CD14-positive monocyte (primary cell): ENCODE results near the gene DPP6. TPM values are rescaled to one million over a fixed set of nuclear protein-coding genes. Genes with fewer than 3 reads are reported as not detected.
A peak's percentile ranks its signal among the peaks of the same experiment; 100 is the strongest.

Source experiments
- DNase-seq, 3 donors: peaks; one replicate each; pipeline ENCODE4 v3.0.0-alpha.2; 2011 to 2022
- H2AFZ ChIP-seq: 2 replicates; pipeline ENCODE4 v1.6.0; 2012; ENCODE audit warnings: mild to moderate bottlenecking, low read depth, low read length, inconsistent platforms; ENCODE audit not compliant: insufficient read depth, poor library complexity, severe bottlenecking
- H3K27ac ChIP-seq, 2 donors: 1 replicate in 1 of 2; 2 replicates in 1 of 2; pipeline ENCODE4 v1.5.1; 2012 to 2013; ENCODE audit warnings: low read length in 2 of 2, control low read depth in 1 of 2, inconsistent platforms in 1 of 2, low read depth in 1 of 2, mild to moderate bottlenecking in 1 of 2
- H3K27me3 ChIP-seq, 2 donors: one replicate each; pipeline versions ENCODE4 v1.6.0 to v1.6.1; 2011 to 2013; ENCODE audit warnings: low read length in 2 of 2; ENCODE audit not compliant: control insufficient read depth in 2 of 2, insufficient read depth in 2 of 2
- H3K36me3 ChIP-seq, 2 donors: replicated peaks in 1 of 2; 1 replicate in 1 of 2; 2 replicates in 1 of 2; pipeline versions ENCODE4 v1.5.1 to v1.6.1; 2012 to 2013; ENCODE audit warnings: low read length in 2 of 2, control low read depth in 1 of 2, inconsistent platforms in 1 of 2, mild to moderate bottlenecking in 1 of 2; ENCODE audit not compliant: insufficient read depth in 2 of 2, control insufficient read depth in 1 of 2
- H3K4me1 ChIP-seq, 2 donors: 1 replicate in 1 of 2; 2 replicates in 1 of 2; pipeline versions ENCODE4 v1.5.1 to v1.6.1; 2012 to 2013; ENCODE audit warnings: low read length in 2 of 2, control low read depth in 1 of 2, inconsistent platforms in 1 of 2, mild to moderate bottlenecking in 1 of 2, moderate library complexity in 1 of 2; ENCODE audit not compliant: insufficient read depth in 2 of 2, control insufficient read depth in 1 of 2
- H3K4me2 ChIP-seq: replicated peaks from 2 replicates; pipeline ENCODE3; 2012; ENCODE audit warnings: low read length, moderate library complexity, mild to moderate bottlenecking; ENCODE audit not compliant: poor library complexity, severe bottlenecking; ENCODE audit errors: extremely low read depth
- H3K4me3 ChIP-seq, 3 experiments: fragments of 200-600 bp in 1 of 3; sonication (generic) in 1 of 3; replicated peaks in 1 of 3; 1 replicate in 2 of 3; 2 replicates in 1 of 3; pipeline ENCODE4 v1.5.1; 2011 to 2013; ENCODE audit warnings: low read length in 3 of 3, mild to moderate bottlenecking in 3 of 3, control low read depth in 2 of 3, low read depth in 2 of 3, inconsistent platforms in 1 of 3, moderate library complexity in 1 of 3
- H3K79me2 ChIP-seq: 2 replicates; pipeline ENCODE4 v1.6.0; 2012; ENCODE audit warnings: mild to moderate bottlenecking, control low read depth, inconsistent platforms, low read length, moderate library complexity; ENCODE audit not compliant: insufficient read depth
- H3K9ac ChIP-seq: 2 replicates; pipeline ENCODE4 v1.6.0; 2017; ENCODE audit warnings: low read length, mild to moderate bottlenecking; ENCODE audit not compliant: insufficient read depth, poor library complexity, severe bottlenecking
- H3K9me3 ChIP-seq, 2 donors: replicated peaks in 1 of 2; 1 replicate in 1 of 2; 2 replicates in 1 of 2; pipeline versions ENCODE4 v1.5.1 to v1.6.1; 2012 to 2013; ENCODE audit warnings: low read length in 2 of 2, control low read depth in 1 of 2; ENCODE audit not compliant: control insufficient read depth in 1 of 2, insufficient read depth in 1 of 2
- H4K20me1 ChIP-seq: 2 replicates; pipeline ENCODE4 v1.6.0; 2012; ENCODE audit warnings: mild to moderate bottlenecking, low read length, control low read depth, moderate library complexity; ENCODE audit not compliant: insufficient read depth
- H3K27ac Mint-ChIP-seq, 7 donors: one replicate each; pipeline ENCODE4 v1.8.0; 2020; ENCODE audit warnings: mild to moderate bottlenecking in 7 of 7, mixed read lengths in 7 of 7, moderate library complexity in 6 of 7, inconsistent platforms in 2 of 7
- H3K27me3 Mint-ChIP-seq, 3 donors: one replicate each; pipeline ENCODE4 v1.8.0; 2021 to 2022; ENCODE audit warnings: low read depth in 3 of 3, mild to moderate bottlenecking in 3 of 3, mixed read lengths in 3 of 3, moderate library complexity in 3 of 3, inconsistent platforms in 1 of 3
- H3K36me3 Mint-ChIP-seq, 2 donors: one replicate each; pipeline ENCODE4 v1.8.0; 2020; ENCODE audit warnings: mixed read lengths in 2 of 2, inconsistent platforms in 1 of 2, mild to moderate bottlenecking in 1 of 2
- H3K4me1 Mint-ChIP-seq: one replicate; pipeline ENCODE4 v1.8.0; 2020; ENCODE audit warnings: mild to moderate bottlenecking, mixed read lengths
- H3K4me3 Mint-ChIP-seq, 2 donors: one replicate each; pipeline ENCODE4 v1.8.0; 2020; ENCODE audit warnings: mild to moderate bottlenecking in 2 of 2, mixed read lengths in 2 of 2, moderate library complexity in 1 of 2
- H3K9me3 Mint-ChIP-seq, 7 donors: one replicate each; pipeline ENCODE4 v1.8.0; 2020 to 2022; ENCODE audit warnings: mixed read lengths in 7 of 7, mild to moderate bottlenecking in 6 of 7, moderate library complexity in 6 of 7, inconsistent platforms in 2 of 7
- WGBS: methylation state at CpG from one replicate; pipeline ENCODE4 v1.1.5; 2013; ENCODE audit warnings: missing lambda C conversion rate; ENCODE audit not compliant: insufficient coverage; 5-methylcytosine and 5-hydroxymethylcytosine counted together
- intact Hi-C, 2 donors: fragments of 100-400 bp; cut with micrococcal nuclease; formaldehyde crosslinking; loops; one replicate each; pipeline versions ENCODE4 v1.15.0 to v1.15.1; 2023
- polyA plus RNA-seq, 3 donors: library from polyadenylated mRNA; depleted of rRNA in 1 of 3; unstranded in 2 of 3; stranded (reverse) in 1 of 3; fragments of 300-500 nt in 2 of 3; fragments of >200 nt in 1 of 3; fragmentation: Illumina TruSeq in 2 of 3; gene quantifications; 1 replicate in 2 of 3; 2 replicates in 1 of 3; pipeline ENCODE4 v1.2.3, GENCODE V29; 2012 to 2021
- TF ChIP-seq, protein P1 (sequence below): fragments of 200-600 bp; IDR thresholded peaks from one replicate; pipeline ENCODE4 v1.8.0; 2022; ENCODE audit warnings: antibody characterized with exemption, mild to moderate bottlenecking

The DPP6 gene
- polyA plus RNA-seq, 3 donors, result not detected

DNA sequence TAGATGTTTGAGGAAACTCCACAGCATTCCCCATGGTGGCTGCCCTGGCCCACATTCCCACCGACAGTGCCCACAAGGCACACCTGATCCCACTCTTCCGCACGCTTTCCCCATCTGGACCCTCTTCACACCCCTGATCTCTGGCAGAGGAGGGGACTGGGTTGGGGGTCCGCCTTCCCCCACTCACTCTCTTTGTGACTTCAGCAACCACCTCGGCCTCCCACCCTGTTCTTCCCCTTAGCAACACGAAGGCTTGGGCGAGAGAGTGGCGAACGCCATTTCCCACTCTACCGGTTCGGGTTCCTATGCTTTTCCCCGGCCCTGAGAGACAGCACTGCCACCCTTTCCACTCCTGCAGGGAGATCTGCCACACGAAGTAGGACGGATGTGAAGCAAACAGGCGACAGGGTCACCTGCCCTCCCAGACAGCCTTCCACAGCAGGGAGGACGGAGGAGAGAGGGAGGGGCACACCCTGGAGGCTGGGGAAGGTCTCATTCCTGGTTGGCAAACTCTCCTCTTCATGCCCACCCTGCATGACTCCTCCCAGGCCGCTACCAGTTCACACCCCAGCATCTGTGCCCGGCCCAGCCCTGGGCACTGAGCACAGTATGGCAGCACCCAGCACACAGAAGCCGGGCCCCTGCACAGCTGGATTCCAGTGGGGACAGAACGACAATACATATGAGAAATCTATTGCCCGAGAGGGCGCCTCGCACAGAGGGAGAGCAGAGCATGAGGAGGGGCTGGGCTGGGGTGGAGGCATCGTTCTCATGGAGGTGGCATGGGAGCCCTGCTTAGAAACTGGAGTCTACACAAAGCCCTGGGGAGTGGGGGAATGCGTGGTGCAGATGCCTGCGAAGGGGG, 857.3 kb downstream of the DPP6 start:
- no peak for DNase-seq
- H3K36me3 ChIP-seq, result no peaks in the 10 kb centered on the region
- no peak overlapping the region for H3K27ac ChIP-seq
- TF ChIP-seq, protein P1, sequence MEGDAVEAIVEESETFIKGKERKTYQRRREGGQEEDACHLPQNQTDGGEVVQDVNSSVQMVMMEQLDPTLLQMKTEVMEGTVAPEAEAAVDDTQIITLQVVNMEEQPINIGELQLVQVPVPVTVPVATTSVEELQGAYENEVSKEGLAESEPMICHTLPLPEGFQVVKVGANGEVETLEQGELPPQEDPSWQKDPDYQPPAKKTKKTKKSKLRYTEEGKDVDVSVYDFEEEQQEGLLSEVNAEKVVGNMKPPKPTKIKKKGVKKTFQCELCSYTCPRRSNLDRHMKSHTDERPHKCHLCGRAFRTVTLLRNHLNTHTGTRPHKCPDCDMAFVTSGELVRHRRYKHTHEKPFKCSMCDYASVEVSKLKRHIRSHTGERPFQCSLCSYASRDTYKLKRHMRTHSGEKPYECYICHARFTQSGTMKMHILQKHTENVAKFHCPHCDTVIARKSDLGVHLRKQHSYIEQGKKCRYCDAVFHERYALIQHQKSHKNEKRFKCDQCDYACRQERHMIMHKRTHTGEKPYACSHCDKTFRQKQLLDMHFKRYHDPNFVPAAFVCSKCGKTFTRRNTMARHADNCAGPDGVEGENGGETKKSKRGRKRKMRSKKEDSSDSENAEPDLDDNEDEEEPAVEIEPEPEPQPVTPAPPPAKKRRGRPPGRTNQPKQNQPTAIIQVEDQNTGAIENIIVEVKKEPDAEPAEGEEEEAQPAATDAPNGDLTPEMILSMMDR, result no peak
- peaks cover 4 to 10% of the 10 kb centered on the region in 2 donors for H3K27me3 ChIP-seq
- peaks cover 5 to 9% of the 10 kb centered on the region in 2 donors for H3K4me1 ChIP-seq
- Mint-ChIP-seq H3K27ac (peak overlapping the region in 2 of 7 donors; percentile 36 to 57), H3K9me3 (peaks cover 11 to 20% (median 17%) of the 10 kb centered on the region in 7 donors), H3K4me3 (no peak overlapping the region), H3K27me3 (peaks cover 13 to 22% (median 14%) of the 10 kb centered on the region in 3 donors), H3K36me3 (peaks cover 0 to 3% of the 10 kb centered on the region in 2 donors), H3K4me1 (peaks cover 4% of the 10 kb centered on the region)
- no peak overlapping the region for H3K4me3 ChIP-seq
- H3K9ac ChIP-seq, result no peak overlapping the region
- peaks cover 0 to 10% of the 10 kb centered on the region in 2 donors for H3K9me3 ChIP-seq
- intact Hi-C loops, result no loop called here
- no peaks in the 10 kb centered on the region for H3K79me2 ChIP-seq
- H3K4me2 ChIP-seq, result no peak overlapping the region
- WGBS, result 87% methylated on average over 9 of the region's 26 CpGs
- no peak overlapping the region for H2AFZ ChIP-seq
- H4K20me1 ChIP-seq, result no peaks in the 10 kb centered on the region

DNA sequence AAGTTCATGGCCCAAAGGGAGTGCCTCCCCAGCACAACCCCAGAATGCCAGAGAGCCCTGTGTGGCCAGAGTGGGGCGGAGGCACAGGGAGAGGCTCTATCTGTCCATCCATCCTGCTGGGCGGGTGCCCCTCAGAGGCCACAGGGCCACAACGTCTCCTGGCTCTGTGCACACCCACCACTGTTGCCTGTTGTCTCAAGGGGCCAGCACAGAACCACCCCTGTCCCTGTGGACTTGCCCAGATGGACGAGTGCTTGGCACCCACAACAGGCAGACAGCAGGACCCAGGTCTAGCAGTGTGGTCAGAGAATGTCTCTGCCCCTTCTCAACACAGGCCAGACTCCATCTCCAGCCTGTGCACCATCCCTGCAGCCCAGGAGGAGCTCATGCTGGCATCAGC, 857.9 kb downstream of the DPP6 start:
- H3K36me3 ChIP-seq, result no peaks in the 10 kb centered on the region
- Mint-ChIP-seq H3K4me1 (peaks cover 4% of the 10 kb centered on the region), H3K9me3 (peaks cover 11 to 22% (median 17%) of the 10 kb centered on the region in 7 donors), H3K27ac (no peak overlapping the region), H3K36me3 (peaks cover 0 to 3% of the 10 kb centered on the region in 2 donors), H3K27me3 (peaks cover 19 to 28% (median 19%) of the 10 kb centered on the region in 3 donors), H3K4me3 (no peak overlapping the region)
- H3K27ac ChIP-seq, result no peak overlapping the region
- H4K20me1 ChIP-seq, result no peaks in the 10 kb centered on the region
- H3K27me3 ChIP-seq, result peaks cover 4 to 17% of the 10 kb centered on the region in 2 donors
- TF ChIP-seq, protein P1, result no peak
- WGBS, result 92% methylated on average over 4 of the region's 4 CpGs
- H3K4me1 ChIP-seq, result peaks cover 5 to 10% of the 10 kb centered on the region in 2 donors
- H3K9me3 ChIP-seq, result peaks cover 0 to 10% of the 10 kb centered on the region in 2 donors
- intact Hi-C loops, result no loop called here
- no peaks in the 10 kb centered on the region for H3K79me2 ChIP-seq
- no peak overlapping the region for H3K4me2 ChIP-seq
- no peak overlapping the region for H3K9ac ChIP-seq
- no peak overlapping the region for H3K4me3 ChIP-seq
- H2AFZ ChIP-seq, result no peak overlapping the region
- DNase-seq, result no peak
